ENCODE measurements around the gene CEBPG. TPM values are rescaled to one million over a fixed set of nuclear protein-coding genes. Genes with fewer than 3 reads are reported as not detected.

CEBPG gene
- total and polyA plus RNA-seq, 9 of the 15 experiments (the other 6 are each of a cell fraction or from before 2014, with no cell fraction given), result 9.5 to 34.9 (median 30.9) TPM

DNA sequence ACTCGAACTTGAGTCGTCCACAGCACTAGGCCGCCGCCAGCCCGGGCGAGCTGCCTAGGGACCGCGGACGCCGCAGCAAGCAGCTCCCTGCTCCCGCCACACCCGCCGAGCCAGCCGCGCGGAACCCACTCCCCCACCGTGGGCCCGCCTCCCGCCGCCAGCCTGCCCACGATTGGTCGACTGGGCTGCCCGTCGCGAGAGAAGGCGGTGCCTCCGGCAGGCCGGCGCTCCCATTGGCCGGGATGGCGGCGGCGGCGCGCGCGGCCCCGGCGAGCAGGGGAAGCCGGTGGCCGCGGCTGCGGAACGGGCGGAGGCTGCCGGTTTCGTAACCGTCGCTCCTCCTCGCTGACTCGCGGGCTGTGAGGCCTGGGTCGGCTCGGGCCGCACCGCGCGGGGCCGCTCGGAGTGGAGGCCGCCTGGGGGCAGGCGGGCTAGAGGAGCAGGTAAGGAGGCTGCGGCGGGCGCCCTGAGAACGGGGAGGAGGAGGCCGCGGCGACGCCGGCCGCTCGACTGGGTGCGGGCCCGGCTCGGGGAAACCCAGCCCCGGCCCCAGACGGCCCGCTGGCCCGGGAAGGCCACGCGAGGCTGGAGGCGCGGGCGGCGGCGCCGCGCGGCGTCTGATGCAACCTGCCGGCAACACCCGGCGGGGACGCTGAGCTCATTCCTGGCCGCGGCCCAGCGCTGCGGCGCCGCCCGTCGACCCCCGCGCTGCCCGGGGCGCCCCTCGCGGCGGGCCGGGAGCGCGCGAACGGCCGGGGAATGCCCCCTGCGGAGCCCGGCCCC lies at the start of gene CEBPG (continued):
- TF ChIP-seq, protein P1, sequence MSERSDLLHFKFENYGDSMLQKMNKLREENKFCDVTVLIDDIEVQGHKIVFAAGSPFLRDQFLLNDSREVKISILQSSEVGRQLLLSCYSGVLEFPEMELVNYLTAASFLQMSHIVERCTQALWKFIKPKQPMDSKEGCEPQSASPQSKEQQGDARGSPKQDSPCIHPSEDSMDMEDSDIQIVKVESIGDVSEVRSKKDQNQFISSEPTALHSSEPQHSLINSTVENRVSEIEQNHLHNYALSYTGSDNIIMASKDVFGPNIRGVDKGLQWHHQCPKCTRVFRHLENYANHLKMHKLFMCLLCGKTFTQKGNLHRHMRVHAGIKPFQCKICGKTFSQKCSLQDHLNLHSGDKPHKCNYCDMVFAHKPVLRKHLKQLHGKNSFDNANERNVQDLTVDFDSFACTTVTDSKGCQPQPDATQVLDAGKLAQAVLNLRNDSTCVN (CRISPR knock-in tag; IDR thresholded peaks at IDR 0.05), result no peak
- TF ChIP-seq, protein P2, sequence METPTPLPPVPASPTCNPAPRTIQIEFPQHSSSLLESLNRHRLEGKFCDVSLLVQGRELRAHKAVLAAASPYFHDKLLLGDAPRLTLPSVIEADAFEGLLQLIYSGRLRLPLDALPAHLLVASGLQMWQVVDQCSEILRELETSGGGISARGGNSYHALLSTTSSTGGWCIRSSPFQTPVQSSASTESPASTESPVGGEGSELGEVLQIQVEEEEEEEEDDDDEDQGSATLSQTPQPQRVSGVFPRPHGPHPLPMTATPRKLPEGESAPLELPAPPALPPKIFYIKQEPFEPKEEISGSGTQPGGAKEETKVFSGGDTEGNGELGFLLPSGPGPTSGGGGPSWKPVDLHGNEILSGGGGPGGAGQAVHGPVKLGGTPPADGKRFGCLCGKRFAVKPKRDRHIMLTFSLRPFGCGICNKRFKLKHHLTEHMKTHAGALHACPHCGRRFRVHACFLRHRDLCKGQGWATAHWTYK (CRISPR knock-in tag; IDR thresholded peaks at IDR 0.05), result peak; percentile 83; the same call in 1 of the 2 replicates
- TF ChIP-seq FOXM1 (IDR thresholded peaks at IDR 0.05; ENCODE audit: low read depth) (no peak), FOXM1 (CRISPR knock-in tag; IDR thresholded peaks at IDR 0.05; ENCODE audit: low read depth) (no peak), SMARCC2 (IDR thresholded peaks at IDR 0.05; ENCODE audit: low read depth) (no peak), KHSRP (IDR thresholded peaks at IDR 0.05) (no peak), CHD1 (IDR thresholded peaks at IDR 0.05; ENCODE audit: low read length) (peak; percentile 78), TEAD2 (tag; IDR thresholded peaks at IDR 0.05) (no peak), CEBPB (tag; IDR thresholded peaks at IDR 0.05) (peak; percentile 79), ARID2 (IDR thresholded peaks at IDR 0.05) (no peak), NCOA2 (IDR thresholded peaks at IDR 0.05; ENCODE audit: partially characterized antibody in 2 of 2) (no peak), ZNF41 (CRISPR knock-in tag; conservative IDR thresholded peaks at IDR 0.05) (no peak; the same call in 1 of the 2 replicates), RHOXF2B (CRISPR knock-in tag; conservative IDR thresholded peaks at IDR 0.05) (no peak), ZNF431 (CRISPR knock-in tag; IDR thresholded peaks at IDR 0.05) (no peak), ZNF133 (CRISPR knock-in tag; IDR thresholded peaks at IDR 0.05) (no peak), CEBPG (CRISPR knock-in tag; IDR thresholded peaks at IDR 0.05) (peak; percentile 90), CEBPG (tag; conservative IDR thresholded peaks at IDR 0.05 in 1 of 2, IDR thresholded peaks at IDR 0.05 in 1 of 2) (no peak), TBL1XR1 (IDR thresholded peaks at IDR 0.05; ENCODE audit: low read length in 2 of 2) (no peak), PTRF (tag; IDR thresholded peaks at IDR 0.05) (no peak)
- TF ChIP-seq, protein P3, sequence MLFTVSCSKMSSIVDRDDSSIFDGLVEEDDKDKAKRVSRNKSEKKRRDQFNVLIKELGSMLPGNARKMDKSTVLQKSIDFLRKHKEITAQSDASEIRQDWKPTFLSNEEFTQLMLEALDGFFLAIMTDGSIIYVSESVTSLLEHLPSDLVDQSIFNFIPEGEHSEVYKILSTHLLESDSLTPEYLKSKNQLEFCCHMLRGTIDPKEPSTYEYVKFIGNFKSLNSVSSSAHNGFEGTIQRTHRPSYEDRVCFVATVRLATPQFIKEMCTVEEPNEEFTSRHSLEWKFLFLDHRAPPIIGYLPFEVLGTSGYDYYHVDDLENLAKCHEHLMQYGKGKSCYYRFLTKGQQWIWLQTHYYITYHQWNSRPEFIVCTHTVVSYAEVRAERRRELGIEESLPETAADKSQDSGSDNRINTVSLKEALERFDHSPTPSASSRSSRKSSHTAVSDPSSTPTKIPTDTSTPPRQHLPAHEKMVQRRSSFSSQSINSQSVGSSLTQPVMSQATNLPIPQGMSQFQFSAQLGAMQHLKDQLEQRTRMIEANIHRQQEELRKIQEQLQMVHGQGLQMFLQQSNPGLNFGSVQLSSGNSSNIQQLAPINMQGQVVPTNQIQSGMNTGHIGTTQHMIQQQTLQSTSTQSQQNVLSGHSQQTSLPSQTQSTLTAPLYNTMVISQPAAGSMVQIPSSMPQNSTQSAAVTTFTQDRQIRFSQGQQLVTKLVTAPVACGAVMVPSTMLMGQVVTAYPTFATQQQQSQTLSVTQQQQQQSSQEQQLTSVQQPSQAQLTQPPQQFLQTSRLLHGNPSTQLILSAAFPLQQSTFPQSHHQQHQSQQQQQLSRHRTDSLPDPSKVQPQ (CRISPR knock-in tag; IDR thresholded peaks at IDR 0.05; ENCODE audit: borderline replicate concordance), result no peak
- TF ChIP-seq, protein P4, sequence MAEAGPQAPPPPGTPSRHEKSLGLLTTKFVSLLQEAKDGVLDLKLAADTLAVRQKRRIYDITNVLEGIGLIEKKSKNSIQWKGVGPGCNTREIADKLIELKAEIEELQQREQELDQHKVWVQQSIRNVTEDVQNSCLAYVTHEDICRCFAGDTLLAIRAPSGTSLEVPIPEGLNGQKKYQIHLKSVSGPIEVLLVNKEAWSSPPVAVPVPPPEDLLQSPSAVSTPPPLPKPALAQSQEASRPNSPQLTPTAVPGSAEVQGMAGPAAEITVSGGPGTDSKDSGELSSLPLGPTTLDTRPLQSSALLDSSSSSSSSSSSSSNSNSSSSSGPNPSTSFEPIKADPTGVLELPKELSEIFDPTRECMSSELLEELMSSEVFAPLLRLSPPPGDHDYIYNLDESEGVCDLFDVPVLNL (CRISPR knock-in tag; IDR thresholded peaks at IDR 0.05; ENCODE audit: low read depth), result no peak

Measured in K562 (cell line).